Testis (tissue), 3 donors: ENCODE data around the gene DNA2. TPM values are rescaled to one million over a fixed set of nuclear protein-coding genes. Genes with fewer than 3 reads are reported as not detected.

Source experiments
- DNase-seq: peaks from one replicate; pipeline ENCODE4 v3.0.0-alpha.2; 2019
- H3K27ac ChIP-seq, 2 donors: fragments of 200-600 bp; sonication (generic); one replicate each; pipeline ENCODE4 v1.5.1; 2019
- H3K27me3 ChIP-seq: fragments of 200-600 bp; sonication (generic); one replicate; pipeline ENCODE4 v1.5.1; 2019
- H3K36me3 ChIP-seq: fragments of 200-600 bp; sonication (generic); one replicate; pipeline ENCODE4 v1.5.1; 2017; ENCODE audit warnings: low read depth; ENCODE audit errors: missing control alignments
- H3K4me1 ChIP-seq: fragments of 200-600 bp; sonication (generic); one replicate; pipeline ENCODE4 v1.5.1; 2019
- H3K4me3 ChIP-seq, 2 donors: fragments of 200-600 bp; sonication (generic); one replicate each; pipeline ENCODE4 v1.5.1; 2017 to 2019
- H3K9me3 ChIP-seq: fragments of 200-600 bp; sonication (generic); one replicate; pipeline ENCODE4 v1.5.1; 2017
- CTCF ChIP-seq, 3 experiments: fragments of 450-650 bp in 2 of 3; fragments of 200-600 bp in 1 of 3; sonication (generic) in 1 of 3; IDR thresholded peaks; one replicate each; pipeline ENCODE4 v1.5.1; 2016 to 2019; ENCODE audit warnings: antibody characterized with exemption in 3 of 3, mild to moderate bottlenecking in 2 of 3, moderate library complexity in 1 of 3
- POLR2A ChIP-seq: fragments of 450-650 bp; IDR thresholded peaks from one replicate; pipeline ENCODE4 v1.6.1; 2017; ENCODE audit warnings: antibody characterized with exemption, mild to moderate bottlenecking, moderate library complexity
- WGBS, 2 donors: methylation state at CpG; one replicate each; pipeline ENCODE4 v1.1.5; 2018; 5-methylcytosine and 5-hydroxymethylcytosine counted together
- intact Hi-C: fragments of 100-400 bp; cut with DNase I; formaldehyde crosslinking; loops from one replicate; pipeline ENCODE4 v1.15.1; 2023; ENCODE audit warnings: low total_unique reads
- polyA plus RNA-seq: library from polyadenylated mRNA; stranded (reverse); fragments of 350-450 nt; fragmentation: Illumina TruSeq; extraction: RNeasy Lipid Tissue Mini Kit (QIAGEN cat#74804); gene quantifications from one replicate; pipeline ENCODE4 v1.2.3, GENCODE V29; 2014; ENCODE audit warnings: low read depth, low replicate concordance; ENCODE audit not compliant: insufficient read depth
- total RNA-seq, 2 donors: library from RNA; depleted of rRNA; stranded (reverse); fragments of >200 nt; gene quantifications; one replicate each; pipeline ENCODE4 v1.2.3, GENCODE V29; 2016

Gene DNA2
- total and polyA plus RNA-seq, 3 donors from 2014 or later = 5.9 to 7.6 (median 5.9) TPM

- Histone ChIP-seq H3K9me3 (no peaks in the 10 kb centered on the region), H3K4me1 (no peaks in the 10 kb centered on the region), H3K27ac (no peak overlapping the region), H3K36me3 (no peaks in the 10 kb centered on the region), H3K4me3 (no peak overlapping the region), H3K27me3 (no peaks in the 10 kb centered on the region)
- intact Hi-C loops = no loop called here
- no peak for DNase-seq
- TF ChIP-seq CTCF (IDR thresholded peaks at IDR 0.05) (no peak), POLR2A (no peak)
- WGBS, 2 donors = 89% methylated on average over 3 of the region's 3 CpGs
Observed at GRCh38 chr10:68419376-68419775, 52.4 kb downstream of the DNA2 start.

GRCh38 chr10:68408898-68409518, 62.8 kb downstream of the DNA2 start:
- no peaks in the 10 kb centered on the region for H3K36me3 ChIP-seq
- no peak for DNase-seq
- H3K4me3 ChIP-seq = no peak overlapping the region
- TF ChIP-seq POLR2A = no peak
- no peak for TF ChIP-seq CTCF (IDR thresholded peaks at IDR 0.05)
- intact Hi-C loops = no loop called here
- H3K27me3 ChIP-seq = no peaks in the 10 kb centered on the region
- WGBS, 2 donors = 85 to 93% methylated on average over 2 of the region's 2 CpGs
- H3K9me3 ChIP-seq = no peaks in the 10 kb centered on the region
- no peaks in the 10 kb centered on the region for H3K4me1 ChIP-seq
- H3K27ac ChIP-seq = no peak overlapping the region

- H3K27ac ChIP-seq = peak within 1 kb of the TSS; percentile 88 to 97
- H3K4me3 ChIP-seq = peak within 1 kb of the TSS; percentile 88 to 99
- intact Hi-C loops = no loop called here
- no peaks in the 10 kb centered on the region for H3K36me3 ChIP-seq
- H3K4me1 ChIP-seq = no peaks in the 10 kb centered on the region
- 1% methylated on average over 19 to 71 of the region's 79 CpGs for WGBS, 2 donors
- no peaks in the 10 kb centered on the region for H3K27me3 ChIP-seq
- no peaks in the 10 kb centered on the region for H3K9me3 ChIP-seq
- DNase-seq = peak; percentile 85
- TF ChIP-seq POLR2A = no peak
- TF ChIP-seq CTCF (IDR thresholded peaks at IDR 0.05) = peak; percentile 66 to 90 (median 90)
Observed at GRCh38 chr10:68406815-68407548, 64.8 kb downstream of the DNA2 start, which contains the start of gene RUFY2. RUFY2 (minus strand) TSS chr10:68407277; CDS start chr10:68407189, 88 bp downstream.

- Histone ChIP-seq H3K36me3 (no peaks in the 10 kb centered on the region), H3K4me1 (no peaks in the 10 kb centered on the region), H3K4me3 (peak overlapping the region; percentile 88 to 99), H3K9me3 (no peaks in the 10 kb centered on the region), H3K27ac (peak overlapping the region; percentile 88 to 97), H3K27me3 (no peaks in the 10 kb centered on the region)
- peak; percentile 66 for DNase-seq
- WGBS, 2 donors = 0 to 1% methylated on average over 26 to 33 of the region's 38 CpGs
- intact Hi-C loops = no loop called here
- no peak for TF ChIP-seq CTCF (IDR thresholded peaks at IDR 0.05)
Observed at GRCh38 chr10:68406111-68406814, 65.5 kb downstream of the DNA2 start.
